PC-9 (cell line): ENCODE data around the gene LRRC47. TPM values are rescaled to one million over a fixed set of nuclear protein-coding genes. Genes with fewer than 3 reads are reported as not detected.

Experiments used
- BruUV-seq: library from RNA; stranded (reverse); fragments of 400-500 nt; replicated peaks from 2 replicates; lab custom pipeline; 2021; lab: Mats Ljungman, UMichigan
- CTCF ChIA-PET: fragments of 300-600 bp; sonication (Branson Sonifier 250); formaldehyde crosslinking; loops from one replicate; lab custom pipeline; 2022; ENCODE audit warnings: antibody characterized with exemption; lab: Charles Lee
- POLR2A ChIA-PET: fragments of 300-600 bp; sonication (Branson Sonifier 250); formaldehyde crosslinking; loops from one replicate; lab custom pipeline; 2022; ENCODE audit warnings: antibody characterized with exemption; ENCODE audit not compliant: unreplicated experiment; lab: Charles Lee
- DNase-seq, 2 experiments: peaks; one replicate each; pipeline versions ENCODE4 v3.0.0 to v3.0.0-alpha.2; 2015 to 2022; ENCODE audit warnings: mixed read lengths in 1 of 2
- H2AFZ ChIP-seq: fragments of 200-600 bp; sonication (generic); 2 replicates; pipeline ENCODE4 v1.8.1; 2017; ENCODE audit warnings: antibody characterized with exemption
- H3F3A ChIP-seq: fragments of 200-600 bp; sonication (generic); 2 replicates; pipeline ENCODE4 v1.8.1; 2017; ENCODE audit warnings: antibody characterized with exemption, mild to moderate bottlenecking, low read depth; ENCODE audit not compliant: insufficient read depth
- H3K27ac ChIP-seq: fragments of 200-600 bp; sonication (generic); 2 replicates; pipeline ENCODE4 v1.6.1; 2016; ENCODE audit warnings: mixed run types
- H3K27me3 ChIP-seq: fragments of 200-600 bp; sonication (generic); 2 replicates; pipeline ENCODE4 v1.6.1; 2016; ENCODE audit warnings: low read depth, mixed run types; ENCODE audit not compliant: insufficient read depth
- H3K36me3 ChIP-seq: fragments of 200-600 bp; sonication (generic); 2 replicates; pipeline ENCODE4 v1.6.1; 2016; ENCODE audit warnings: low read depth, mixed run types
- H3K4me1 ChIP-seq: fragments of 200-600 bp; sonication (generic); replicated peaks from 2 replicates; pipeline ENCODE4 v1.6.1; 2016; ENCODE audit warnings: mixed run types; ENCODE audit not compliant: insufficient read depth
- H3K4me2 ChIP-seq: fragments of 200-600 bp; sonication (generic); 2 replicates; pipeline ENCODE4 v1.6.1; 2017; ENCODE audit warnings: mixed run types
- H3K4me3 ChIP-seq: fragments of 200-600 bp; sonication (generic); 2 replicates; pipeline ENCODE4 v1.6.1; 2016; ENCODE audit warnings: mixed run types
- H3K79me2 ChIP-seq: fragments of 200-600 bp; sonication (generic); 2 replicates; pipeline ENCODE4 v1.6.1; 2017; ENCODE audit warnings: low read depth, mixed run types
- H3K9me2 ChIP-seq: fragments of 200-600 bp; sonication (generic); 2 replicates; pipeline ENCODE4 v1.8.1; 2017; ENCODE audit warnings: mild to moderate bottlenecking; ENCODE audit not compliant: insufficient read depth
- H3K9me3 ChIP-seq: fragments of 200-600 bp; sonication (generic); 2 replicates; pipeline ENCODE4 v1.8.1; 2016; ENCODE audit warnings: low read depth; ENCODE audit not compliant: insufficient read depth
- H4K20me1 ChIP-seq: fragments of 200-600 bp; sonication (generic); 2 replicates; pipeline ENCODE4 v1.8.1; 2017; ENCODE audit not compliant: insufficient read depth
- CTCF ChIP-seq: fragments of 200-600 bp; sonication (generic); conservative IDR thresholded peaks from 2 replicates; pipeline ENCODE4 v1.6.1; 2017; ENCODE audit warnings: mixed run types, antibody characterized with exemption, mild to moderate bottlenecking, moderate library complexity
- EZH2 ChIP-seq: fragments of 200-600 bp; sonication (generic); IDR thresholded peaks from 2 replicates; pipeline ENCODE4 v1.8.0; 2017; ENCODE audit warnings: antibody characterized with exemption, low read depth
- intact Hi-C: fragments of 100-400 bp; cut with micrococcal nuclease; formaldehyde crosslinking; loops from one replicate; pipeline ENCODE4 v1.10.0; 2022; ENCODE audit not compliant: unreplicated experiment
- total RNA-seq: library from RNA; stranded (reverse); gene quantifications from 2 replicates; pipeline ENCODE4 v1.2.3, GENCODE V29; 2021

The LRRC47 gene
- total RNA-seq, 1 experiment from 2014 or later: 34.2 TPM

- no peaks in the 10 kb centered on the region for H3K9me2 ChIP-seq
- CTCF ChIA-PET: no interaction called here
- intact Hi-C loops: no loop called here
- H3K79me2 ChIP-seq: no peaks in the 10 kb centered on the region
- no peak overlapping the region for H3K4me3 ChIP-seq
- no peaks in the 10 kb centered on the region for H3F3A ChIP-seq
- BruUV-seq: no TSS peak
- no peaks in the 10 kb centered on the region for H4K20me1 ChIP-seq
- no peak overlapping the region for H2AFZ ChIP-seq
- no peak for DNase-seq
- no peak overlapping the region for H3K27ac ChIP-seq
- TF ChIP-seq EZH2 (no peak), CTCF (no peak)
- no peaks in the 10 kb centered on the region for H3K4me1 ChIP-seq
- no peaks in the 10 kb centered on the region for H3K9me3 ChIP-seq
- H3K36me3 ChIP-seq: no peaks in the 10 kb centered on the region
- POLR2A ChIA-PET: no interaction called here
- peaks cover 89% of the 10 kb centered on the region for H3K27me3 ChIP-seq
- no peak overlapping the region for H3K4me2 ChIP-seq
Measured at GRCh38 chr1:3756394-3756793, 39.9 kb downstream of the LRRC47 start.

GRCh38 chr1:3753656-3754454, 42.4 kb downstream of the LRRC47 start:
- Histone ChIP-seq H2AFZ (no peak overlapping the region), H3K4me3 (no peak overlapping the region), H3K4me2 (no peak overlapping the region), H3K79me2 (no peaks in the 10 kb centered on the region), H3K4me1 (no peaks in the 10 kb centered on the region), H3K27me3 (peaks cover 89% of the 10 kb centered on the region), H3K9me3 (no peaks in the 10 kb centered on the region), H3K27ac (no peak overlapping the region), H3K36me3 (no peaks in the 10 kb centered on the region), H3K9me2 (no peaks in the 10 kb centered on the region), H3F3A (no peaks in the 10 kb centered on the region), H4K20me1 (no peaks in the 10 kb centered on the region)
- no peak for DNase-seq
- TF ChIP-seq CTCF (no peak), EZH2 (no peak)
- CTCF ChIA-PET: no interaction called here
- BruUV-seq: no TSS peak
- POLR2A ChIA-PET: no interaction called here
- intact Hi-C loops: no loop called here

GRCh38 chr1:3752400-3752945, 43.8 kb downstream of the LRRC47 start, which contains the start of gene CCDC27:
CCDC27 (plus strand) TSS chr1:3752450; CDS start chr1:3752482, 32 bp downstream.
- no peak within 1 kb of the TSS for H3K27ac ChIP-seq
- ChIA-PET POLR2A (no interaction called here), CTCF (no interaction called here)
- no peak for TF ChIP-seq CTCF
- no peak for TF ChIP-seq EZH2
- no peaks in the 10 kb centered on the region for H3K79me2 ChIP-seq
- H3K4me2 ChIP-seq: no peak within 1 kb of the TSS
- H3K4me1 ChIP-seq: peaks cover 7% of the 10 kb centered on the region
- no peak within 1 kb of the TSS for H2AFZ ChIP-seq
- H3K9me3 ChIP-seq: no peaks in the 10 kb centered on the region
- DNase-seq: no peak
- no peaks in the 10 kb centered on the region for H3K9me2 ChIP-seq
- no peak within 1 kb of the TSS for H3K4me3 ChIP-seq
- no peaks in the 10 kb centered on the region for H3K36me3 ChIP-seq
- H3K27me3 ChIP-seq: peaks cover 84% of the 10 kb centered on the region
- intact Hi-C loops: no loop called here
- no peaks in the 10 kb centered on the region for H3F3A ChIP-seq
- H4K20me1 ChIP-seq: no peaks in the 10 kb centered on the region
- no TSS peak for BruUV-seq
